Uterus (tissue), 4 donors: Measurements from ENCODE around the gene SMURF1. TPM values are rescaled to one million over a fixed set of nuclear protein-coding genes. Genes with fewer than 3 reads are reported as not detected.

ENCODE experiments used
- DNase-seq, 2 donors: peaks; one replicate each; pipeline ENCODE4 v3.0.0-alpha.2; 2019 to 2020
- H3K27ac ChIP-seq, 2 donors: fragments of 200-600 bp; sonication (generic); 1 replicate in 1 of 2; 2 replicates in 1 of 2; pipeline ENCODE4 v1.5.1; 2016 to 2018
- H3K27me3 ChIP-seq, 2 donors: fragments of 200-600 bp; sonication (generic); one replicate each; pipeline ENCODE4 v1.5.1; 2018 to 2019; ENCODE audit warnings: control low read depth in 1 of 2
- H3K36me3 ChIP-seq, 2 donors: fragments of 200-600 bp; sonication (generic); one replicate each; pipeline ENCODE4 v1.5.1; 2019; ENCODE audit warnings: control low read depth in 1 of 2
- H3K4me1 ChIP-seq, 2 donors: fragments of 200-600 bp; sonication (generic); one replicate each; pipeline ENCODE4 v1.5.1; 2018 to 2019; ENCODE audit warnings: control low read depth in 1 of 2
- H3K4me3 ChIP-seq, 2 donors: fragments of 200-600 bp; sonication (generic); 1 replicate in 1 of 2; 2 replicates in 1 of 2; pipeline ENCODE4 v1.5.1; 2018 to 2019; ENCODE audit warnings: mild to moderate bottlenecking in 1 of 2
- H3K9me3 ChIP-seq, 2 donors: fragments of 200-600 bp; sonication (generic); one replicate each; pipeline ENCODE4 v1.5.1; 2019; ENCODE audit warnings: control low read depth in 1 of 2
- POLR2A ChIP-seq, 2 donors: fragments of 450-650 bp; IDR thresholded peaks; one replicate each; pipeline ENCODE4 v1.6.1; 2016; ENCODE audit warnings: antibody characterized with exemption in 2 of 2, mild to moderate bottlenecking in 1 of 2, moderate library complexity in 1 of 2
- intact Hi-C: fragments of 100-400 bp; cut with DNase I; formaldehyde crosslinking; loops from one replicate; pipeline ENCODE4 v1.15.1; 2023; ENCODE audit warnings: low total_unique reads
- total RNA-seq, 4 donors: library from RNA; depleted of rRNA in 3 of 4; stranded (reverse); fragments of >200 nt in 3 of 4; gene quantifications; one replicate each; pipeline versions ENCODE4 v1.1.0 to v1.2.4, GENCODE V29; 2014 to 2023
- TF ChIP-seq, protein P1 (sequence below), 4 experiments: fragments of 200-600 bp in 2 of 4; fragments of 450-650 bp in 2 of 4; sonication (generic) in 2 of 4; IDR thresholded peaks; one replicate each; pipeline ENCODE4 v1.5.1; 2016 to 2019; ENCODE audit warnings: antibody characterized with exemption in 4 of 4, mild to moderate bottlenecking in 2 of 4, moderate library complexity in 1 of 4
- donor health status: DM: yes; HTN: yes; CAD: no.

SMURF1 gene
- total RNA-seq, 4 donors from 2014 or later = 14.4 to 39.5 (median 26.2) TPM

DNA sequence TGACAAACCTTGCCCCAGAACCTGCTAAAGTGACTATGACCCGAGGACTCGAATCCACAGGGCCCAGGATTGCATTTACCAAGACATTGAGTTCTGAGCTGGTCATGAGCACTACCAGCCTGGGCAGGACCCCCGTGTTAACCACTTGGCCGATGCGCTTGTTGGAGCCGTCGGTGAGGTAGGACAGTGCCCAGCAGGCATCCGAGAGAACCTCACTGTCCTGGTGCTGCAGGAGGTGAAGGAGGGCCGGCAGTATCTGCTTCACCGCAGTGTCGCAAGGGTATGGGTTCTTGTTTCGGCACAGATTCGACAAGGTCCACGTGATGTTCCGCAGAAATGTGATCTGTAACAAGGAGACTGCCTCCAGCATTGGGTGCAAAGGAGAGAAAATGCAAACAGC is 44.3 kb upstream of the SMURF1 start:
- Histone ChIP-seq H3K27me3 (no peaks in the 10 kb centered on the region), H3K9me3 (no peaks in the 10 kb centered on the region), H3K4me3 (no peak overlapping the region), H3K4me1 (no peaks in the 10 kb centered on the region), H3K27ac (no peak overlapping the region), H3K36me3 (no peaks in the 10 kb centered on the region)
- intact Hi-C loops = no loop called here
- TF ChIP-seq, protein P1, sequence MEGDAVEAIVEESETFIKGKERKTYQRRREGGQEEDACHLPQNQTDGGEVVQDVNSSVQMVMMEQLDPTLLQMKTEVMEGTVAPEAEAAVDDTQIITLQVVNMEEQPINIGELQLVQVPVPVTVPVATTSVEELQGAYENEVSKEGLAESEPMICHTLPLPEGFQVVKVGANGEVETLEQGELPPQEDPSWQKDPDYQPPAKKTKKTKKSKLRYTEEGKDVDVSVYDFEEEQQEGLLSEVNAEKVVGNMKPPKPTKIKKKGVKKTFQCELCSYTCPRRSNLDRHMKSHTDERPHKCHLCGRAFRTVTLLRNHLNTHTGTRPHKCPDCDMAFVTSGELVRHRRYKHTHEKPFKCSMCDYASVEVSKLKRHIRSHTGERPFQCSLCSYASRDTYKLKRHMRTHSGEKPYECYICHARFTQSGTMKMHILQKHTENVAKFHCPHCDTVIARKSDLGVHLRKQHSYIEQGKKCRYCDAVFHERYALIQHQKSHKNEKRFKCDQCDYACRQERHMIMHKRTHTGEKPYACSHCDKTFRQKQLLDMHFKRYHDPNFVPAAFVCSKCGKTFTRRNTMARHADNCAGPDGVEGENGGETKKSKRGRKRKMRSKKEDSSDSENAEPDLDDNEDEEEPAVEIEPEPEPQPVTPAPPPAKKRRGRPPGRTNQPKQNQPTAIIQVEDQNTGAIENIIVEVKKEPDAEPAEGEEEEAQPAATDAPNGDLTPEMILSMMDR (IDR thresholded peaks at IDR 0.05) = no peak
- TF ChIP-seq POLR2A (IDR thresholded peaks at IDR 0.05) = no peak
- DNase-seq = no peak

- Histone ChIP-seq H3K36me3 (no peaks in the 10 kb centered on the region), H3K4me3 (no peak overlapping the region), H3K9me3 (no peaks in the 10 kb centered on the region), H3K27ac (no peak overlapping the region), H3K27me3 (no peaks in the 10 kb centered on the region), H3K4me1 (no peaks in the 10 kb centered on the region)
- intact Hi-C loops = no loop called here
- no peak for TF ChIP-seq POLR2A (IDR thresholded peaks at IDR 0.05)
- TF ChIP-seq, protein P1 (IDR thresholded peaks at IDR 0.05) = no peak
- no peak for DNase-seq
These were observed 40.8 kb upstream of the SMURF1 start for GRCh38 chr7:99184532-99185218.

GRCh38 chr7:99180067-99180650 is 36.3 kb upstream of the SMURF1 start:
- Histone ChIP-seq H3K9me3 (no peaks in the 10 kb centered on the region), H3K27me3 (no peaks in the 10 kb centered on the region), H3K4me3 (no peak overlapping the region), H3K4me1 (no peaks in the 10 kb centered on the region), H3K36me3 (no peaks in the 10 kb centered on the region), H3K27ac (no peak overlapping the region)
- intact Hi-C loops = no loop called here
- TF ChIP-seq, protein P1 (IDR thresholded peaks at IDR 0.05) = no peak
- TF ChIP-seq POLR2A (IDR thresholded peaks at IDR 0.05) = no peak
- no peak for DNase-seq

DNA sequence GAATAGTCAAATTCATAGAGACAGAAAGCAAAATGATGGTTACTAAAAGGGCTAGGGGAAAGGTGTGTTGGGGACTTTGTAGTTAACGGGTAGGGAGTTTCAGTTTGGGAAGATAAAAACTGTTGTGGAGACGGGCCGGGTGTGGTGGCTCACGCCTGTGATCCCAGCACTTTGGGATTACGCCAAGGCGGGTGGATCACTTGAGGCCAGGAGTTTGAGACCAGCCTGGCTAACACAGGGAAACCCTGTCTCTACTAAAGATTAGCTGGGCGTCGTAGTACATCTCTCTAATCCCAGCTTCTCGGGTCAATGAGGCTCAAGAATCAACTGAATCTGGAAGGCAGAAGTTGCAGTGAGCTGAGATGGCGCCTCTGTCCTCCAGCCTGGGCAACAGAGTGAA is 33.3 kb upstream of the SMURF1 start:
- Histone ChIP-seq H3K27ac (no peak overlapping the region), H3K9me3 (no peaks in the 10 kb centered on the region), H3K36me3 (no peaks in the 10 kb centered on the region), H3K4me1 (no peaks in the 10 kb centered on the region), H3K4me3 (no peak overlapping the region), H3K27me3 (no peaks in the 10 kb centered on the region)
- TF ChIP-seq, protein P1 (IDR thresholded peaks at IDR 0.05) = no peak
- TF ChIP-seq POLR2A (IDR thresholded peaks at IDR 0.05) = no peak
- DNase-seq = no peak
- intact Hi-C loops = no loop called here

GRCh38 chr7:99173787-99174186 is 29.9 kb upstream of the SMURF1 start:
- Histone ChIP-seq H3K27me3 (no peaks in the 10 kb centered on the region), H3K9me3 (no peaks in the 10 kb centered on the region), H3K27ac (no peak overlapping the region), H3K4me1 (no peaks in the 10 kb centered on the region), H3K4me3 (no peak overlapping the region), H3K36me3 (no peaks in the 10 kb centered on the region)
- intact Hi-C loops = no loop called here
- TF ChIP-seq POLR2A (IDR thresholded peaks at IDR 0.05) = no peak
- TF ChIP-seq, protein P1 (IDR thresholded peaks at IDR 0.05) = no peak
- no peak for DNase-seq
